Measurements from ENCODE around the gene GPR84. TPM values are rescaled to one million over a fixed set of nuclear protein-coding genes. Genes with fewer than 3 reads are reported as not detected.

GPR84 gene
- total and polyA plus RNA-seq, 9 of the 15 experiments (the other 6 are each of a cell fraction or from before 2014, with no cell fraction given) = 0.07 to 0.18 (median 0.11) TPM; not detected in 5

GRCh38 chr12:54390668-54391551, 26.6 kb upstream of the GPR84 start (continued):
- TF ChIP-seq TSHZ1 (CRISPR knock-in tag; IDR thresholded peaks at IDR 0.05) (no peak), FIP1L1 (IDR thresholded peaks at IDR 0.05; ENCODE audit: low read depth, low read length, poor library complexity, severe bottlenecking) (no peak), SNRNP70 (optimal IDR thresholded peaks at IDR 0.05; ENCODE audit: low read depth, low read length) (no peak), KDM5B (IDR thresholded peaks at IDR 0.05; ENCODE audit: insufficient replicate concordance, low read depth, low read length) (no peak), KDM2B (CRISPR knock-in tag; IDR thresholded peaks at IDR 0.05) (no peak), ARID3A (IDR thresholded peaks at IDR 0.05; ENCODE audit: borderline replicate concordance, low read depth, low read length) (no peak), AFF4 (CRISPR knock-in tag; IDR thresholded peaks at IDR 0.05) (no peak), POU5F1 (IDR thresholded peaks at IDR 0.05; ENCODE audit: borderline replicate concordance, low read depth, low read length, partially characterized antibody) (no peak), SP2 (IDR thresholded peaks at IDR 0.05; ENCODE audit: extremely low read depth, low read depth, low read length, poor library complexity, severe bottlenecking) (no peak), GATA2 (CRISPR knock-in tag; IDR thresholded peaks at IDR 0.05) (peak; percentile 60), ZNF79 (CRISPR knock-in tag; IDR thresholded peaks at IDR 0.05; ENCODE audit: low read depth) (no peak), GTF2B (IDR thresholded peaks at IDR 0.05; ENCODE audit: extremely low read depth, insufficient read length) (no peak), FOXJ2 (tag; IDR thresholded peaks at IDR 0.05) (no peak), ZNF785 (CRISPR knock-in tag; IDR thresholded peaks at IDR 0.05) (no peak), HDAC3 (IDR thresholded peaks at IDR 0.05; ENCODE audit: borderline replicate concordance, partially characterized antibody) (no peak), PURB (CRISPR knock-in tag; IDR thresholded peaks at IDR 0.05; ENCODE audit: low read depth) (no peak)

Measured in K562 (cell line).